Stimulated activated CD4-positive, alpha-beta T cell treated with anti-CD3 and anti-CD28 coated beads, Interleukin-12 subunit alpha, Interleukin-12 subunit beta, amount 100 ng/mL, for 48 hours (primary cell): Measurements from ENCODE around the gene TMCC3.
"Not testable (repeated sequence)": the region's sequence is repeated elsewhere in the genome, so short reads cannot be mapped to it uniquely, and the experiment has no call there.

Experiments used
- DNase-seq, 3 donors: peaks; one replicate each; pipeline ENCODE4 v3.0.0-alpha.2; 2020; ENCODE audit warnings: low read depth in 2 of 3, low spot score in 1 of 3

Gene TMCC3

GRCh38 chr12:94637390-94638113 lies 12.8 kb downstream of the TMCC3 start:
- DNase-seq, result no peak

DNA sequence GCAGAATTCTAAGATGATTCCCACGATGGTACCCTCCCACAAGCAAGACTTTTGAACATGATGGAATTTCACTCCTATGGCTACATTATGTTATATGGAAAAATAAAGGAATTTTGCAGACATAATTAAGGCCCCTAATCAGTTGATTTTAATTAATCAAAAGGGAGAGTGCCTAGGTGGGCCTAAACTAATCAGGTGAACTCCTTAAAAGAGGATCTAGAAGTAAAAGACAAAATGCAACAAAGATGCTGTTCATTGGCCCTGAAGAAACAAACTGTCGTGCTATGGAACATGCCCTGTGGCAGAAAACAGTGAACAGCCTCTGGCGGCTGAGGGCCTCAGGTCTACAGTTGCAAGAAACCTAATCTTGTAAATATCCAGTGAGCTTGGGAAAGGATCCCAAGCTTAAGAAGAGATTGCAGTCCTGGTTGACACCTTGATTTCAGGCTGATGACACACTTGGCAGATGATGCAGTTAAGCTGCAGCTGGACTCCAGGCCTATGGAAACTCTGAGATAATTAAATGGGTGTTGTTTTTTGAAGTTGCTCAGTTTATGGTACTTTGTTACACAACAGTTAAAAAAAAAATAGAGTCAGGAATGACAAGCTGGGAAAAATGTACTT lies 13.8 kb downstream of the TMCC3 start:
- no peak for DNase-seq

- no peak for DNase-seq
Measured at GRCh38 chr12:94634717-94635116, 15.6 kb downstream of the TMCC3 start.

GRCh38 chr12:94633401-94633800 lies 17.0 kb downstream of the TMCC3 start:
- no peak for DNase-seq

DNA sequence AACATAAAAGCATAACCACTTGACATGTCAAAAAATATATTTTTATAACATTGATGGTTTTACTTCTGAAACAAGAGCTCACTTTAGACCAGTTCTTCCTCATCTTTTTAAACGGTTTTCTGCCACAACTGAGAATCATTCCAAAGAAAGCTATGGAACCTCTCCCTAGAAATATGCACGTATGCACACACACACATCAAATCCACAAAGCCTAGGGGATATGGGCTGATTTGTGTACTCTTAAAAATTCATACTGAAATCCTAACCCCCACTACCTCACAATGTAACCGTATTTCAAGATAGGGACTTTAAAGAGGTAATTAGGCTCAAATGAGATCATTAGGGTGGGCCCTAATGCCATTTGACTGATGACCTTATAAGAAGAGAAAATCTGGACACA lies 19.3 kb downstream of the TMCC3 start:
- no peak for DNase-seq

- no peak for DNase-seq
Measured at GRCh38 chr12:94628819-94629472, 21.4 kb downstream of the TMCC3 start.

GRCh38 chr12:94628369-94628768 lies 22.0 kb downstream of the TMCC3 start:
- DNase-seq, result no peak

GRCh38 chr12:94625531-94625930 lies 24.8 kb downstream of the TMCC3 start:
- no peak for DNase-seq

- no peak for DNase-seq
Measured at GRCh38 chr12:94623161-94623920, 27.0 kb downstream of the TMCC3 start.

DNA sequence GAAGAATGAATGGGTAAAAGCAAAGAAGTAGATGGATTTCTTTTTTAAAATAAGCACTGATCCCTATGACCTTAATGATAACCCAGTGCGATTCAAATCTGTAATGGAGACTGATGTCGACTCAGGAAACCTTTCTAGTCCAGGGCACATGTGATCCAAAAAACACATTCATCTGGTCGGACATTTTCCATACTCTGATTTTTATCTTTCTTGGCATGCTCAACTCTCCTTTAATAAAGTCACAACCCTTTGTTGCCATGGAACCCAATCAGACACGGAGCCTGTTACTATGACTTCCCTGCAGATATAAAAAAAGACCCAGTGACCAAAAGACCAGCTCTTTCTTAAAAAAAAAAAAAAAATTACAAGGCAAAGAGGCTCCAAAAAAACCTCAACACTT lies 27.9 kb downstream of the TMCC3 start:
- no peak for DNase-seq

GRCh38 chr12:94621662-94622359 lies 28.5 kb downstream of the TMCC3 start:
- peak in 2 of 3 donors; percentile 20 to 38 for DNase-seq

DNA sequence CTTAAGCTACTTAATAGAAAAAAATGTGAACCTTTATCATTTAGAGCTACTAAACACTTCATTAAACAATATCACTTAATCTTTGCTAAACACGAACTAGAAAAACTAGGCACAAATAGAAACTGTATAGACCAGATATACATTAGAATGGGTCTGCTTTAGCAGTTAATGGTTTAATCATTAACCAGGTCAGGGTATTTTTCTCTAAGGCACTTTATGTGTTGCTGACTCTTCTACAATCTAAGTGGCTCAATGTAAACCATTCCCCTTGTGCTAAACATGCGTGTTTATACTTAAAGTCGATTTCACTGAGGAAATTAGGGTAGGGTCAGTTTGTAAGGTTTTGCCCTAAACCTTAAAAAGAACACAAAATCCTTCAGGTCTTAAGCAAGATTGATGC lies 29.7 kb downstream of the TMCC3 start:
- no peak for DNase-seq

- peak in 2 of 3 donors; percentile 4 to 18 for DNase-seq
Measured at GRCh38 chr12:94618995-94619695, 31.2 kb downstream of the TMCC3 start.

GRCh38 chr12:94617101-94617500 lies 33.3 kb downstream of the TMCC3 start:
- no peak for DNase-seq

DNA sequence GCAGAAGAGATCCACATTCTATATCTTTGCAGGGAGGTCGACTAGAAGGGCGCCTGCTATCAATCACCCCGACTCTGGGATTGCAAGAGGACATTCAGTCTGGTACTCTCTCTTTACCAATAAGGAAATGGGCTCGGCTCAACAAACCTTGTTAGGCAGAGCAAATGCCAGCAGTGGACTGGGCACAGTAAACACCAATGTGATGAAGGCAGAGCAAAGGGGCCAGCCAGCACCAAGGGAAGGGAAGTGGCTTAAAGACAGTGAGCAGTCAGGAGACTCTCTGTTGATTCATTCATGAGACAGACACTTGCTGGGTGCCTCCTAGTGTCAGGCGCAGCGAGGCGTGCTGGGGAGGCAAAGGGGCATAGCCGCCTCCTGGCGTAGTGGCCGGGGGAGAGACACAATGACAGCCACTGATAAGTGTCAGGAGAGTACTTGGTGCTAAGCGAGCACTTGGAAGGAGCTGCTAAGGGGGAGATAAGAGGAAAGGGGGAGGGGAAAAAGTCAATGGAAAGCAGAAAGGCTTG lies 34.1 kb downstream of the TMCC3 start:
- DNase-seq, result no peak

DNA sequence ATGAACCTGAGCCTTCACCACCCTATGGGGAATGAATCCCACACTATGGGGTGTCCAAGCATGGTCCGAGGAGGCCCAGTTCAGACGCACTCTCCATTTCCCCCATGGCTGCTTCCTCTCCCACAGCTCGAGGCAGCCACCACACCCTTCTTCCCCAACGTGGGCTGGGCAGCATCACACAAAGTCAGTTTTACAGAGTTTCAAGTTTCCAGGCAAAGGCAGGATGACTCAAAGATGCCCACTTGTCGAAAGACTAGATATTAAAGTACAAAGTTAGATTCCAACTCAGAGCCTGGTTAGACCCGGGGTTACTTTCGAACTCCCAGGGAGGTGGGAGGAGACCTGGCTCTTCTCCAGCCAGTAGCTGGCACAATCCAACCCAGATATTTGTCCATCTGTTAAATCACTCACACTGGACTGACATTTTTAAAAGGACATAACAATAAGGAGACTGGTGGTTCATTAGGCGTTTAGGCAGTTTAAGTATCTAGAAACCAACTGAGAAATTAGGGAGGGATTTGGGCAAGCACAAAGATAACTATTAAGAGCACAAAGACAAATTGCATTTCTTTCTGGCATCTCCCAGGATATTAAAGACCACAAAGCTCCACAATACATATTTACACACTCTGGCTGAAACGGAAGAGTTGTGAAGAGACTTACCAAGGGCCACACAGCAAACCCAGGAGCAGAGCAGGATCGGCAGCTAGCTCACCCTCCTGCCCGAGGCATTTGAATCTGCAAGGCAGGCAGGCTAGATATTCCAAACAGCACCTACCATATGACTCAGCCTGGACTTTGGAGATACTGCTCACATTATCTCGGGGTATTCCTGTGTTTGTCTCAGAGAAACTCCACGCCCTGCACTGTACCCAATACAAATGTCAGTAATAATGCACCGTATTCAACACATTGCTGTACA lies 34.8 kb downstream of the TMCC3 start:
- DNase-seq, result no peak

DNA sequence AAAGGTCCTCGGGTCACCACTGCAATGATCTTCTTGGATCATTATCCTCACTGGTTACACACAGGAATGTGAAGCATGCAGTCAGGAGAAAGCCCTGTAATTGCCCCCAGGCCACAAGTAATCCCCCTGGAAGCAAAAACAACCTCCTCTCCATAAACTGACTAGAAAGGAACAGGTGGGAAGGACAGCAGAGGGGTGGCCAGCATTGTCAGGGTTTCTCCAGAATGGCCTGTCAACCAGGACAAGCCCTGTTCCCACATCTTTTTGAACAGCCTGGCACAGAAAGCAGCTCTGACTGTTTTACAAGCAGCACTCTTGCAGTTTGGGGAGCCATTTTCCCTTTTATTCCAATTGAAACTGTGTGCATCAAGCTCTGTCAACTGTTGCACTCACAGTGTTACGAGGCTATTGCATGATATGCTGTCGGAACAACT lies 36.1 kb downstream of the TMCC3 start:
- DNase-seq, result no peak

GRCh38 chr12:94609917-94610443 lies 40.4 kb downstream of the TMCC3 start:
- DNase-seq, result no peak

- DNase-seq, result not testable (repeated sequence)
Measured at GRCh38 chr12:94606810-94607209, 43.5 kb downstream of the TMCC3 start.
